RWPE1 (cell line): ENCODE measurements around the gene FGF22.

ENCODE experiments used
- CTCF ChIA-PET: fragments of 350-600 bp; sonication (Branson Sonifier 250); formaldehyde crosslinking; extraction: SDS; loops from one replicate; lab custom pipeline; 2021; lab: Yijun Ruan, JAX
- POLR2A ChIA-PET: fragments of 400-600 bp; formaldehyde crosslinking; extraction: SDS; loops from one replicate; lab custom pipeline; 2020; ENCODE audit warnings: antibody characterized with exemption; ENCODE audit not compliant: low non-redundant PET; lab: Yijun Ruan, JAX
- DNase-seq: peaks from one replicate; pipeline ENCODE4 v3.0.0; 2012; ENCODE audit warnings: low spot score
- H3K27ac ChIP-seq: fragments of 450-650 bp; 2 replicates; pipeline ENCODE4 v1.5.1; 2017
- TF ChIP-seq, protein P1 (sequence below): fragments of 450-650 bp; conservative IDR thresholded peaks from 2 replicates; pipeline ENCODE4 v1.5.1; 2017; ENCODE audit warnings: low read depth, mild to moderate bottlenecking

FGF22 gene

DNA sequence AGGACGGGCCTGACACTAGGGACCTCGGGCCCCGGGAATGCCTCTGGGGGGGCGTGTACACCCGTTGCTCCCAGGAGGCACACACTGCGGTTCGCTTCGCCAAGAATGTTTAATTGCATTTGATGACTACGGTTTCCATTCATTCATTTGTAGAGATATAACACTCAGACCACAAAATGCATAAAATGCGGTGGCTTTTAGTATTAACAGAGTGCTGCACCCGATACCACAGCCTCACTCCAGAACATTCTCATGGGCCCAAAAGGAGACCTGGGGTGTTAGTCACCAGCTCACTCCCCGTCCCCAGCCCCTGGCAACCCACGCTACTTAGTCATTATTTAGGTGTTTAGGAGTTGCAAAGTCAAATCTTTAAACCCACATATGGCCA is 28.2 kb upstream of the FGF22 start:
- TF ChIP-seq, protein P1, sequence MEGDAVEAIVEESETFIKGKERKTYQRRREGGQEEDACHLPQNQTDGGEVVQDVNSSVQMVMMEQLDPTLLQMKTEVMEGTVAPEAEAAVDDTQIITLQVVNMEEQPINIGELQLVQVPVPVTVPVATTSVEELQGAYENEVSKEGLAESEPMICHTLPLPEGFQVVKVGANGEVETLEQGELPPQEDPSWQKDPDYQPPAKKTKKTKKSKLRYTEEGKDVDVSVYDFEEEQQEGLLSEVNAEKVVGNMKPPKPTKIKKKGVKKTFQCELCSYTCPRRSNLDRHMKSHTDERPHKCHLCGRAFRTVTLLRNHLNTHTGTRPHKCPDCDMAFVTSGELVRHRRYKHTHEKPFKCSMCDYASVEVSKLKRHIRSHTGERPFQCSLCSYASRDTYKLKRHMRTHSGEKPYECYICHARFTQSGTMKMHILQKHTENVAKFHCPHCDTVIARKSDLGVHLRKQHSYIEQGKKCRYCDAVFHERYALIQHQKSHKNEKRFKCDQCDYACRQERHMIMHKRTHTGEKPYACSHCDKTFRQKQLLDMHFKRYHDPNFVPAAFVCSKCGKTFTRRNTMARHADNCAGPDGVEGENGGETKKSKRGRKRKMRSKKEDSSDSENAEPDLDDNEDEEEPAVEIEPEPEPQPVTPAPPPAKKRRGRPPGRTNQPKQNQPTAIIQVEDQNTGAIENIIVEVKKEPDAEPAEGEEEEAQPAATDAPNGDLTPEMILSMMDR = no peak
- DNase-seq = peak; percentile 76
- ChIA-PET POLR2A (no interaction called here), CTCF (interaction anchor here (0.9 kb wide), 1 partner anchor 61 kb away, joined by 3 read pairs; no protein-coding TSS in a partner anchor)
- peak overlapping the region; percentile 21 for H3K27ac ChIP-seq

- no peak overlapping the region for H3K27ac ChIP-seq
- CTCF ChIA-PET = no interaction called here
- TF ChIP-seq, protein P1 = no peak
- no peak for DNase-seq
- POLR2A ChIA-PET = no interaction called here
Measured at GRCh38 chr19:612941-613340, 26.7 kb upstream of the FGF22 start.

- no peak for DNase-seq
- ChIA-PET CTCF (no interaction called here), POLR2A (no interaction called here)
- TF ChIP-seq, protein P1 = no peak
- H3K27ac ChIP-seq = no peak overlapping the region
Measured at GRCh38 chr19:613732-614567, 25.7 kb upstream of the FGF22 start.

GRCh38 chr19:615619-616018 is 24.1 kb upstream of the FGF22 start:
- TF ChIP-seq, protein P1 = no peak
- CTCF ChIA-PET = interaction anchor here (0.7 kb wide), 1 partner anchor 27 kb away, joined by 4 read pairs; no protein-coding TSS in a partner anchor
- no peak for DNase-seq
- no peak overlapping the region for H3K27ac ChIP-seq
- POLR2A ChIA-PET = no interaction called here

DNA sequence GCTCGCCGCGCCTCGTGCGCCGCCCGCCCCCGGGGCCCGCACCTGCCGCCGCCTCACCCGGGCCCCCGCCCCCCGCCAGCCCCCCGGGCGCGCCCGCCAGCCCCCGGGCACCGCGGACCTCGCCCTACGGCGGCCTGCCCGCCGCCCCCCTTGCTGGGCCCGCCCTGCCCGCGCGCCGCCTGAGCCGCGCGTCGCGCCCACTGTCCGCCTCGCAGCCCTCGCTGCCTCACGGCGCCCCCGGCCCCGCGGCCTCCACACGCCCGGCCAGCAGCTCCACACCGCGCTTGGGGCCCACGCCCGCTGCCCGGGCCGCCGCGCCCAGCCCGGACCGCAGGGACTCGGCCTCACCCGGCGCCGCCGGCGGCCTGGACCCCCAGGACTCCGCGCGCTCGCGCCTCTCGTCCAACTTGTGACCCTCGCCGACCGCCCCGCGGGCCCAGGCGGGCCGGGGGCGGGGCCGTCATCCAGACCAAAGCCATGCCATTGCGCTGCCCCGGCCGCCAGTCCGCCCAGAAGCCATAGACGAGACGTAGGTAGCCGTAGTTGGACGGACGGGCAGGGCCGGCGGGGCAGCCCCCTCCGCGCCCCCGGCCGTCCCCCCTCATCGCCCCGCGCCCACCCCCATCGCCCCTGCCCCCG is 23.5 kb upstream of the FGF22 start:
- CTCF ChIA-PET = interaction anchor here (0.7 kb wide), 1 partner anchor 28 kb away, joined by 4 read pairs; no protein-coding TSS in a partner anchor
- TF ChIP-seq, protein P1 = no peak
- DNase-seq = no peak
- H3K27ac ChIP-seq = no peak overlapping the region
- POLR2A ChIA-PET = no interaction called here

DNA sequence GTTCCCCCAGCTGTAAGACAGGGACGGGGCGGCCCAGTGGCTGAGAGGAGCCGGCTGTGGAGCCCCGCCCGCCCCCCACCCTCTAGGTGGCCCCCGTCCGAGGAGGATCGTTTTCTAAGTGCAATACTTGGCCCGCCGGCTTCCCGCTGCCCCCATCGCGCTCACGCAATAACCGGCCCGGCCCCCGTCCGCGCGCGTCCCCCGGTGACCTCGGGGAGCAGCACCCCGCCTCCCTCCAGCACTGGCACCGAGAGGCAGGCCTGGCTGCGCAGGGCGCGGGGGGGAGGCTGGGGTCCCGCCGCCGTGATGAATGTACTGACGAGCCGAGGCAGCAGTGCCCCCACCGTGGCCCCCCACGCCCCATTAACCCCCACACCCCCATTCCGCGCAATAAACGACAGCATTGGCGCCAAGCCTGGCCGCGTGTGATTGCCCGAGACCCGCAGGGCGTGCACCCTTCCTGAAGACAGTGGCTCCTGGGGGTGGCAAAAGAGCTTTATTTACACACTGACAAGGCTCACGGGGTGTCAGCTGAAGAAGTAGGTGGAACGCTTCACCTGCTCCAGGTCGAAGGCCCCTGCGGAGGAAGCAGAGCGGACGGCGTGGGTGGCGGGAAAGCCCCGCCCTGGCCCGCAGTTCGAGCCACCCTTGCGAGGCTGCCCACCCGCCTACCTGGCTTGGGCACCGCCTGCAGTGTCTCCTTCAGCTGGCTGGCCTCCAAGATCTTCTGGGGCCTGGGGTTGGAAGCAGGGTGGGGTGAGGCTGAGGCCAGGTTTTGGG is 22.7 kb upstream of the FGF22 start:
- no peak for DNase-seq
- ChIA-PET POLR2A (no interaction called here), CTCF (interaction anchor here (0.6 kb wide), 1 partner anchor 38 kb away, joined by 8 read pairs; no protein-coding TSS in a partner anchor)
- H3K27ac ChIP-seq = no peak overlapping the region
- TF ChIP-seq, protein P1 = no peak
